SKM-1 treated with dmso at 0.1 percent for 144 hours (cell line): ENCODE measurements around the gene ZNF292.
"Not testable (repeated sequence)": the region's sequence is repeated elsewhere in the genome, so short reads cannot be mapped to it uniquely, and the experiment has no call there.

Experiments
- DNase-seq: peaks from one replicate; lab custom pipeline; 2025; ENCODE audit not compliant: unreplicated experiment; lab: John Stamatoyannopoulos, UW

ZNF292 gene

GRCh38 chr6:87210979-87211378, 55.6 kb downstream of the ZNF292 start:
- DNase-seq: no peak

- DNase-seq: no peak
Measured at GRCh38 chr6:87212596-87212995, 57.2 kb downstream of the ZNF292 start.

GRCh38 chr6:87213364-87213763, 58.0 kb downstream of the ZNF292 start:
- DNase-seq: no peak

- no peak for DNase-seq
Measured at GRCh38 chr6:87214831-87215230, 59.5 kb downstream of the ZNF292 start.

GRCh38 chr6:87220997-87221396, 65.6 kb downstream of the ZNF292 start:
- no peak for DNase-seq

- DNase-seq: no peak
Measured at GRCh38 chr6:87222676-87223075, 67.3 kb downstream of the ZNF292 start.

GRCh38 chr6:87224971-87225370, 69.6 kb downstream of the ZNF292 start:
- no peak for DNase-seq

- no peak for DNase-seq
Measured at GRCh38 chr6:87225511-87225910, 70.1 kb downstream of the ZNF292 start.

- no peak for DNase-seq
Measured at GRCh38 chr6:87225937-87226336, 70.6 kb downstream of the ZNF292 start.

GRCh38 chr6:87230801-87231200, 75.4 kb downstream of the ZNF292 start:
- no peak for DNase-seq

- DNase-seq: peak; percentile 37
Measured at GRCh38 chr6:87237804-87238203, 82.4 kb downstream of the ZNF292 start.

GRCh38 chr6:87239098-87239635, 83.8 kb downstream of the ZNF292 start:
- DNase-seq: not testable (repeated sequence)

GRCh38 chr6:87241304-87241703, 85.9 kb downstream of the ZNF292 start:
- no peak for DNase-seq

- DNase-seq: no peak
Measured at GRCh38 chr6:87242311-87242710, 86.9 kb downstream of the ZNF292 start.

- DNase-seq: no peak
Measured at GRCh38 chr6:87243812-87244211, 88.4 kb downstream of the ZNF292 start.

GRCh38 chr6:87244380-87244779, 89.0 kb downstream of the ZNF292 start:
- DNase-seq: no peak

GRCh38 chr6:87250019-87250418, 94.7 kb downstream of the ZNF292 start:
- no peak for DNase-seq

GRCh38 chr6:87251225-87251624, 95.9 kb downstream of the ZNF292 start:
- no peak for DNase-seq

GRCh38 chr6:87251725-87252124, 96.4 kb downstream of the ZNF292 start:
- DNase-seq: no peak

GRCh38 chr6:87257046-87257445, 101.7 kb downstream of the ZNF292 start:
- DNase-seq: no peak

GRCh38 chr6:87257565-87257964, 102.2 kb downstream of the ZNF292 start:
- DNase-seq: no peak

GRCh38 chr6:87257975-87258374, 102.6 kb downstream of the ZNF292 start:
- no peak for DNase-seq

GRCh38 chr6:87259791-87260190, 104.4 kb downstream of the ZNF292 start:
- DNase-seq: no peak

- DNase-seq: no peak
Measured at GRCh38 chr6:87261534-87261933, 106.2 kb downstream of the ZNF292 start.
